GM12878 (cell line): ENCODE data around the gene EEF1A1. TPM values are rescaled to one million over a fixed set of nuclear protein-coding genes. Genes with fewer than 3 reads are reported as not detected.
A peak's percentile ranks its signal among the peaks of the same experiment; 100 is the strongest.

ENCODE experiments used
- BACH1 ChIP-seq: fragments of 450-650 bp; IDR thresholded peaks from 2 replicates; pipeline ENCODE4 v1.6.1; 2017; ENCODE audit warnings: mild to moderate bottlenecking, borderline replicate concordance
- BCLAF1 ChIP-seq: fragments of 450-650 bp; IDR thresholded peaks from 2 replicates; pipeline ENCODE4 v1.6.1; 2017; ENCODE audit warnings: antibody characterized with exemption, mild to moderate bottlenecking, moderate library complexity
- BRCA1 ChIP-seq: IDR thresholded peaks from 2 replicates; pipeline ENCODE4 v1.6.1; 2011; ENCODE audit warnings: low read depth, low read length, improper control_type of control experiment
- CHD1 ChIP-seq: IDR thresholded peaks from 2 replicates; pipeline ENCODE4 v1.6.1; 2012; ENCODE audit warnings: low read depth, low read length, improper control_type of control experiment
- IKZF1 ChIP-seq: fragments of 450-650 bp; conservative IDR thresholded peaks from 2 replicates; pipeline ENCODE4 v1.6.1; 2017; ENCODE audit warnings: antibody characterized with exemption, mild to moderate bottlenecking
- IKZF2 ChIP-seq, 2 experiments: fragments of 450-650 bp; IDR thresholded peaks; 2 replicates each; pipeline ENCODE4 v1.6.1; 2017; ENCODE audit warnings: mild to moderate bottlenecking in 2 of 2, moderate library complexity in 2 of 2
- KAT2A ChIP-seq: conservative IDR thresholded peaks from 2 replicates; pipeline ENCODE4 v1.6.1; 2011; ENCODE audit warnings: low read depth, low read length; ENCODE audit not compliant: control insufficient read depth
- NBN ChIP-seq: fragments of 450-650 bp; IDR thresholded peaks from 2 replicates; pipeline ENCODE4 v1.6.1; 2016
- NFIC ChIP-seq: IDR thresholded peaks from 2 replicates; pipeline ENCODE4 v1.6.1; 2012; ENCODE audit warnings: low read depth, mild to moderate bottlenecking, inconsistent platforms, low read length, moderate library complexity
- PAX8 ChIP-seq: fragments of 450-650 bp; IDR thresholded peaks from 2 replicates; pipeline ENCODE4 v1.6.1; 2017; ENCODE audit warnings: mild to moderate bottlenecking, moderate library complexity
- POLR2AphosphoS2 ChIP-seq: IDR thresholded peaks from 2 replicates; pipeline ENCODE4 v1.6.1; 2011; ENCODE audit warnings: low read depth, mild to moderate bottlenecking, low read length, improper control_type of control experiment, moderate library complexity
- POLR2AphosphoS5 ChIP-seq: IDR thresholded peaks from 2 replicates; pipeline ENCODE4 v1.6.1; 2011; ENCODE audit warnings: mild to moderate bottlenecking, low read length, inconsistent platforms
- POU2F2 ChIP-seq: IDR thresholded peaks from 3 replicates; pipeline ENCODE4 v1.6.1; 2011; ENCODE audit warnings: low read depth, mild to moderate bottlenecking, low read length, borderline replicate concordance
- RELA ChIP-seq: fragments of 450-650 bp; IDR thresholded peaks from 2 replicates; pipeline ENCODE4 v1.8.0; 2014; ENCODE audit warnings: borderline replicate concordance; ENCODE audit not compliant: partially characterized antibody
- REST ChIP-seq: IDR thresholded peaks from 2 replicates; pipeline ENCODE4 v1.6.1; 2012; ENCODE audit warnings: mild to moderate bottlenecking, low read depth, low read length
- RUNX3 ChIP-seq: IDR thresholded peaks from 2 replicates; pipeline ENCODE4 v1.6.1; 2012; ENCODE audit warnings: low read length, inconsistent platforms
- SRF ChIP-seq, 2 experiments: IDR thresholded peaks; 2 replicates each; pipeline ENCODE4 v1.6.1; 2011; ENCODE audit warnings: low read depth in 2 of 2, low read length in 2 of 2, mild to moderate bottlenecking in 1 of 2, moderate library complexity in 1 of 2
- TARDBP ChIP-seq: IDR thresholded peaks from 2 replicates; pipeline ENCODE4 v1.6.1; 2016; ENCODE audit warnings: borderline replicate concordance
- ZNF274 ChIP-seq: IDR thresholded peaks from one replicate; pipeline ENCODE4 v1.8.0; 2011; ENCODE audit not compliant: insufficient read length, insufficient read depth
- polyA plus RNA-seq, 11 experiments: library from polyadenylated mRNA; depleted of rRNA in 4 of 11; unstranded in 6 of 11; stranded (reverse) in 5 of 11; fragments of >200 nt; fragmentation: Nextera tagmentation in 4 of 11; fragmentation: Illumina TruSeq in 1 of 11; extraction: Ambion mirVana in 4 of 11; extraction: Trizol in 1 of 11; gene quantifications; 1 replicate in 1 of 11; 2 replicates in 10 of 11; pipeline versions ENCODE4 v1.2.1 to v1.2.3, GENCODE V29; 2011 to 2016; ENCODE audit warnings: inconsistent platforms in 2 of 11, missing spikeins in 2 of 11, low read depth in 1 of 11
- total RNA-seq, 4 experiments: library from RNA; depleted of rRNA in 3 of 4; stranded (reverse); fragments of >200 nt in 3 of 4; fragmentation: Illumina TruSeq in 1 of 4; extraction: Trizol in 1 of 4; gene quantifications; 2 replicates each; pipeline versions ENCODE4 v1.2.1 to v1.2.3, GENCODE V29; 2013 to 2021
- TF ChIP-seq, protein P1 (sequence below): fragments of 450-650 bp; IDR thresholded peaks from 2 replicates; pipeline ENCODE4 v1.6.1; 2016; ENCODE audit warnings: mild to moderate bottlenecking
- TF ChIP-seq, protein P2 (sequence below): fragments of 450-650 bp; IDR thresholded peaks from 2 replicates; pipeline ENCODE4 v1.6.1; 2017; ENCODE audit warnings: borderline replicate concordance
- TF ChIP-seq, protein P3 (sequence below): IDR thresholded peaks from 2 replicates; pipeline ENCODE4 v1.6.1; 2011; ENCODE audit warnings: low read depth, mild to moderate bottlenecking, low read length, moderate library complexity, borderline replicate concordance; ENCODE audit errors: extremely low read depth

The EEF1A1 gene
- total and polyA plus RNA-seq, 10 of the 15 experiments (the other 5 are each of a cell fraction or from before 2014, with no cell fraction given): 4,214 to 18,090 (median 14,132) TPM

GRCh38 chr6:73523434-73524123, 2.7 kb upstream of the EEF1A1 start (continued):
- TF ChIP-seq RUNX3: peak; percentile 53
- peak; percentile 41 to 62; a peak in 3 of 4 replicates for TF ChIP-seq IKZF2 (IDR thresholded peaks at IDR 0.05)
- peak; percentile 68 for TF ChIP-seq NBN
- TF ChIP-seq POLR2AphosphoS5: peak; percentile 91
- 0 out of 2 replicates have a peak, but pooled peaks have one; percentile 30 for TF ChIP-seq CHD1
- TF ChIP-seq, protein P1, sequence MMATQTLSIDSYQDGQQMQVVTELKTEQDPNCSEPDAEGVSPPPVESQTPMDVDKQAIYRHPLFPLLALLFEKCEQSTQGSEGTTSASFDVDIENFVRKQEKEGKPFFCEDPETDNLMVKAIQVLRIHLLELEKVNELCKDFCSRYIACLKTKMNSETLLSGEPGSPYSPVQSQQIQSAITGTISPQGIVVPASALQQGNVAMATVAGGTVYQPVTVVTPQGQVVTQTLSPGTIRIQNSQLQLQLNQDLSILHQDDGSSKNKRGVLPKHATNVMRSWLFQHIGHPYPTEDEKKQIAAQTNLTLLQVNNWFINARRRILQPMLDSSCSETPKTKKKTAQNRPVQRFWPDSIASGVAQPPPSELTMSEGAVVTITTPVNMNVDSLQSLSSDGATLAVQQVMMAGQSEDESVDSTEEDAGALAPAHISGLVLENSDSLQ: peak; percentile 71; the same call in 1 of the 2 replicates
- 0 out of 2 replicates have a peak, but pooled peaks have one; percentile 16 for TF ChIP-seq TARDBP
- TF ChIP-seq PAX8: 0 out of 2 replicates have a peak, but pooled peaks have one; percentile 82
- TF ChIP-seq POU2F2: peak; percentile 73; the same call in 2 of the 3 replicates
- 0 out of 2 replicates have a peak, but pooled peaks have one; percentile 12 for TF ChIP-seq NFIC
- peak; percentile 82 for TF ChIP-seq BACH1
- no peak for TF ChIP-seq ZNF274
- no peak for TF ChIP-seq KAT2A
- peak; percentile 81 for TF ChIP-seq RELA
- TF ChIP-seq, protein P2, sequence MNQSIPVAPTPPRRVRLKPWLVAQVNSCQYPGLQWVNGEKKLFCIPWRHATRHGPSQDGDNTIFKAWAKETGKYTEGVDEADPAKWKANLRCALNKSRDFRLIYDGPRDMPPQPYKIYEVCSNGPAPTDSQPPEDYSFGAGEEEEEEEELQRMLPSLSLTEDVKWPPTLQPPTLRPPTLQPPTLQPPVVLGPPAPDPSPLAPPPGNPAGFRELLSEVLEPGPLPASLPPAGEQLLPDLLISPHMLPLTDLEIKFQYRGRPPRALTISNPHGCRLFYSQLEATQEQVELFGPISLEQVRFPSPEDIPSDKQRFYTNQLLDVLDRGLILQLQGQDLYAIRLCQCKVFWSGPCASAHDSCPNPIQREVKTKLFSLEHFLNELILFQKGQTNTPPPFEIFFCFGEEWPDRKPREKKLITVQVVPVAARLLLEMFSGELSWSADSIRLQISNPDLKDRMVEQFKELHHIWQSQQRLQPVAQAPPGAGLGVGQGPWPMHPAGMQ: no peak
- TF ChIP-seq BRCA1: no peak
- no peak for TF ChIP-seq BCLAF1
- TF ChIP-seq, protein P3, sequence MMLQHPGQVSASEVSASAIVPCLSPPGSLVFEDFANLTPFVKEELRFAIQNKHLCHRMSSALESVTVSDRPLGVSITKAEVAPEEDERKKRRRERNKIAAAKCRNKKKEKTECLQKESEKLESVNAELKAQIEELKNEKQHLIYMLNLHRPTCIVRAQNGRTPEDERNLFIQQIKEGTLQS: no peak
- TF ChIP-seq SRF (IDR thresholded peaks at IDR 0.05; ENCODE audit: low read depth in 2 of 2, low read length in 2 of 2): no peak
- TF ChIP-seq IKZF1: peak; percentile 97
- TF ChIP-seq POLR2AphosphoS2: 0 out of 2 replicates have a peak, but pooled peaks have one; percentile 68
- no peak for TF ChIP-seq REST
